GM12878 (cell line): ENCODE results near the gene EPHB1. TPM values are rescaled to one million over a fixed set of nuclear protein-coding genes. Genes with fewer than 3 reads are reported as not detected.

Experiments used
- ATAC-seq: fragments of 200-7000 bp; cut with Tn5 transposase; 3 replicates; pipeline ENCODE4 v1.9.1; 2020; ENCODE audit warnings: mild to moderate bottlenecking, moderate library complexity
- BruUV-seq: library from RNA; stranded (reverse); fragments of 400-500 nt; replicated peaks from 2 replicates; lab custom pipeline; 2021; lab: Mats Ljungman, UMichigan
- CTCF ChIA-PET: fragments of 300-600 bp; sonication (Branson Sonifier 250); formaldehyde crosslinking; extraction: SDS; loops from one replicate; lab custom pipeline; 2021; ENCODE audit warnings: inconsistent platforms; lab: Yijun Ruan, JAX
- POLR2A ChIA-PET: fragments of 350-600 bp; formaldehyde crosslinking; extraction: SDS; loops from one replicate; lab custom pipeline; 2021; ENCODE audit warnings: inconsistent platforms; lab: Charles Lee
- RAD21 ChIA-PET: fragments of 300-600 bp; sonication (Branson Sonifier 250); formaldehyde crosslinking; loops from one replicate; lab custom pipeline; 2023; ENCODE audit warnings: antibody characterized with exemption; ENCODE audit not compliant: unreplicated experiment; lab: Charles Lee
- SMC1A ChIA-PET: fragments of 300-600 bp; sonication (Branson Sonifier 250); formaldehyde crosslinking; loops from one replicate; lab custom pipeline; 2023; ENCODE audit not compliant: unreplicated experiment, uncharacterized antibody; lab: Charles Lee
- DNase-seq: peaks from one replicate; pipeline ENCODE4 v3.0.0-alpha.2; 2011; ENCODE audit warnings: low read depth, low spot score
- FAIRE-seq: peaks from 3 replicates; lab custom pipeline; 2011; peaks lifted over from hg19 to GRCh38; lab: Jason Lieb, UNC
- H2AFZ ChIP-seq: 2 replicates; pipeline ENCODE4 v1.6.0; 2011; ENCODE audit warnings: low read depth, low read length, control low read depth; ENCODE audit not compliant: control insufficient read depth
- H3K27ac ChIP-seq: 2 replicates; pipeline ENCODE4 v1.5.1; 2011; ENCODE audit warnings: control low read depth; ENCODE audit not compliant: control insufficient read depth, insufficient read depth
- H3K27me3 ChIP-seq, 2 experiments: replicated peaks in 1 of 2; 2 replicates each; pipeline versions ENCODE4 v1.6.0 to v1.6.1; 2011; ENCODE audit warnings: low read length in 1 of 2; ENCODE audit not compliant: control insufficient read depth in 2 of 2, insufficient read depth in 2 of 2
- H3K36me3 ChIP-seq, 2 experiments: 2 replicates each; pipeline ENCODE4 v1.5.1; 2011; ENCODE audit warnings: low read length in 1 of 2; ENCODE audit not compliant: control insufficient read depth in 2 of 2, insufficient read depth in 2 of 2
- H3K4me1 ChIP-seq: 2 replicates; pipeline ENCODE4 v1.6.1; 2011; ENCODE audit warnings: mild to moderate bottlenecking, low read length, moderate library complexity, mixed read lengths; ENCODE audit not compliant: control insufficient read depth, insufficient read depth
- H3K4me2 ChIP-seq: 2 replicates; pipeline ENCODE4 v1.6.0; 2011; ENCODE audit warnings: control low read depth; ENCODE audit not compliant: control insufficient read depth, insufficient read depth
- H3K4me3 ChIP-seq: fragments of 200-600 bp; sonication (generic); 2 replicates; pipeline ENCODE4 v1.5.1; 2016
- H3K79me2 ChIP-seq: 2 replicates; pipeline ENCODE4 v1.6.0; 2011; ENCODE audit warnings: low read length; ENCODE audit not compliant: control insufficient read depth, insufficient read depth
- H3K9ac ChIP-seq: 2 replicates; pipeline ENCODE4 v1.8.0; 2011; ENCODE audit warnings: low read length, control low read depth, mixed read lengths; ENCODE audit not compliant: control insufficient read depth, insufficient read depth
- H3K9me3 ChIP-seq: replicated peaks from 3 replicates; pipeline ENCODE4 v1.5.1; 2011; ENCODE audit warnings: mild to moderate bottlenecking, low read length; ENCODE audit not compliant: control insufficient read depth, insufficient read depth
- H4K20me1 ChIP-seq: 2 replicates; pipeline ENCODE4 v1.6.0; 2011; ENCODE audit not compliant: control insufficient read depth, insufficient read depth
- ATF7 ChIP-seq: fragments of 450-650 bp; IDR thresholded peaks from 2 replicates; pipeline ENCODE4 v1.6.1; 2016; ENCODE audit warnings: low read depth, mild to moderate bottlenecking
- CHD2 ChIP-seq: IDR thresholded peaks from 2 replicates; pipeline ENCODE4 v1.6.1; 2011; ENCODE audit warnings: low read depth, low read length, improper control_type of control experiment, borderline replicate concordance
- CHD4 ChIP-seq: fragments of 200-600 bp; sonication (generic); IDR thresholded peaks from 2 replicates; pipeline ENCODE4 v1.6.1; 2016; ENCODE audit warnings: mild to moderate bottlenecking
- EGR1 ChIP-seq, 2 experiments: IDR thresholded peaks; 1 replicate in 1 of 2; 2 replicates in 1 of 2; pipeline ENCODE4 v1.6.1; 2011 to 2012; ENCODE audit warnings: low read depth in 2 of 2, low read length in 2 of 2, borderline replicate concordance in 1 of 2, mild to moderate bottlenecking in 1 of 2, moderate library complexity in 1 of 2
- HCFC1 ChIP-seq: fragments of 150-350 bp; IDR thresholded peaks from 2 replicates; pipeline ENCODE4 v1.6.1; 2014; ENCODE audit warnings: low read length
- IKZF1 ChIP-seq: fragments of 450-650 bp; conservative IDR thresholded peaks from 2 replicates; pipeline ENCODE4 v1.6.1; 2017; ENCODE audit warnings: antibody characterized with exemption, mild to moderate bottlenecking
- NBN ChIP-seq: fragments of 450-650 bp; IDR thresholded peaks from 2 replicates; pipeline ENCODE4 v1.6.1; 2016
- NRF1 ChIP-seq: conservative IDR thresholded peaks from 2 replicates; pipeline ENCODE4 v1.6.1; 2011; ENCODE audit warnings: mild to moderate bottlenecking, low read depth, low read length, improper control_type of control experiment
- PAX8 ChIP-seq: fragments of 450-650 bp; IDR thresholded peaks from 2 replicates; pipeline ENCODE4 v1.6.1; 2017; ENCODE audit warnings: mild to moderate bottlenecking, moderate library complexity
- POLR2A ChIP-seq: IDR thresholded peaks from 2 replicates; pipeline ENCODE4 v1.6.1; 2011; ENCODE audit warnings: low read depth, mild to moderate bottlenecking, low read length
- POU2F2 ChIP-seq: IDR thresholded peaks from 3 replicates; pipeline ENCODE4 v1.6.1; 2011; ENCODE audit warnings: low read depth, mild to moderate bottlenecking, low read length, borderline replicate concordance
- SMARCA5 ChIP-seq: fragments of 450-650 bp; IDR thresholded peaks from 2 replicates; pipeline ENCODE4 v1.6.1; 2017; ENCODE audit warnings: mild to moderate bottlenecking
- ZNF622 ChIP-seq: fragments of 450-650 bp; IDR thresholded peaks from 2 replicates; pipeline ENCODE4 v1.6.1; 2017; ENCODE audit warnings: mild to moderate bottlenecking, inconsistent platforms
- ZSCAN29 ChIP-seq: fragments of 450-650 bp; IDR thresholded peaks from 2 replicates; pipeline ENCODE4 v1.6.1; 2017; ENCODE audit warnings: mild to moderate bottlenecking, moderate library complexity
- in situ Hi-C: fragments of 300-500 bp; cut with MboI; formaldehyde crosslinking; loops from 9 replicates; pipeline ENCODE4 v1.14.3; 2018; ENCODE audit warnings: mixed read lengths
- intact Hi-C: fragments of 100-400 bp; cut with micrococcal nuclease; formaldehyde crosslinking; loops from one replicate; pipeline ENCODE4 v1.14.2; 2022; ENCODE audit not compliant: unreplicated experiment
- polyA plus RNA-seq, 11 experiments: library from polyadenylated mRNA; depleted of rRNA in 4 of 11; unstranded in 6 of 11; stranded (reverse) in 5 of 11; fragments of >200 nt; fragmentation: Nextera tagmentation in 4 of 11; fragmentation: Illumina TruSeq in 1 of 11; extraction: Ambion mirVana in 4 of 11; extraction: Trizol in 1 of 11; gene quantifications; 1 replicate in 1 of 11; 2 replicates in 10 of 11; pipeline versions ENCODE4 v1.2.1 to v1.2.3, GENCODE V29; 2011 to 2016; ENCODE audit warnings: inconsistent platforms in 2 of 11, missing spikeins in 2 of 11, low read depth in 1 of 11
- total RNA-seq, 4 experiments: library from RNA; depleted of rRNA in 3 of 4; stranded (reverse); fragments of >200 nt in 3 of 4; fragmentation: Illumina TruSeq in 1 of 4; extraction: Trizol in 1 of 4; gene quantifications; 2 replicates each; pipeline versions ENCODE4 v1.2.1 to v1.2.3, GENCODE V29; 2013 to 2021
- TF ChIP-seq, protein P1 (sequence below): fragments of 450-650 bp; IDR thresholded peaks from 2 replicates; pipeline ENCODE4 v1.6.1; 2017; ENCODE audit warnings: mild to moderate bottlenecking, moderate library complexity
- TF ChIP-seq, protein P2 (sequence below): fragments of 450-650 bp; IDR thresholded peaks from 2 replicates; pipeline ENCODE4 v1.6.1; 2017; ENCODE audit warnings: borderline replicate concordance
- TF ChIP-seq, protein P3 (sequence below): fragments of 450-650 bp; IDR thresholded peaks from 2 replicates; pipeline ENCODE4 v1.6.1; 2017; ENCODE audit warnings: antibody characterized with exemption, mild to moderate bottlenecking, moderate library complexity

Gene EPHB1
- total and polyA plus RNA-seq, 10 of the 15 experiments (the other 5 are each of a cell fraction or from before 2014, with no cell fraction given), result 0.33 to 23.8 (median 1.2) TPM

DNA sequence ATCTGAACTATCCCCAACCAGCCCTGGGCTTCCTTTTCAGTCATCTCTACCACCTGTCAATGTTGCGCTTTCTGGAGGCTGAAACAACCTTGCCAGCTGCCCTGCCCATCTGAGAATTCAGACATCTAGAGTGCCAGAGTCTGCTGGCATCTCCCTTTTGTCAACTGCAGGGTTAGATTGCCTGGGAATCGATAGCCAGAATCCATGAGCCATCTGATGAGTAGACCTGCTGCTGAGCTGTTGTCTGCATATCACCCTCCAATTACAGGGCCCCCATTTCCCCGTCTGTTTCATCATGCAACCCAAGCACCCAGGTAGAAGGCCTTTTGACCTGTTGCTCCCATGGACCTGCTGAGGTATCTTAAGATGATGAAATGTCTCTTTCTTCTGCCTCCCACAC, 280.1 kb downstream of the EPHB1 start (continued):
- TF ChIP-seq, protein P1, sequence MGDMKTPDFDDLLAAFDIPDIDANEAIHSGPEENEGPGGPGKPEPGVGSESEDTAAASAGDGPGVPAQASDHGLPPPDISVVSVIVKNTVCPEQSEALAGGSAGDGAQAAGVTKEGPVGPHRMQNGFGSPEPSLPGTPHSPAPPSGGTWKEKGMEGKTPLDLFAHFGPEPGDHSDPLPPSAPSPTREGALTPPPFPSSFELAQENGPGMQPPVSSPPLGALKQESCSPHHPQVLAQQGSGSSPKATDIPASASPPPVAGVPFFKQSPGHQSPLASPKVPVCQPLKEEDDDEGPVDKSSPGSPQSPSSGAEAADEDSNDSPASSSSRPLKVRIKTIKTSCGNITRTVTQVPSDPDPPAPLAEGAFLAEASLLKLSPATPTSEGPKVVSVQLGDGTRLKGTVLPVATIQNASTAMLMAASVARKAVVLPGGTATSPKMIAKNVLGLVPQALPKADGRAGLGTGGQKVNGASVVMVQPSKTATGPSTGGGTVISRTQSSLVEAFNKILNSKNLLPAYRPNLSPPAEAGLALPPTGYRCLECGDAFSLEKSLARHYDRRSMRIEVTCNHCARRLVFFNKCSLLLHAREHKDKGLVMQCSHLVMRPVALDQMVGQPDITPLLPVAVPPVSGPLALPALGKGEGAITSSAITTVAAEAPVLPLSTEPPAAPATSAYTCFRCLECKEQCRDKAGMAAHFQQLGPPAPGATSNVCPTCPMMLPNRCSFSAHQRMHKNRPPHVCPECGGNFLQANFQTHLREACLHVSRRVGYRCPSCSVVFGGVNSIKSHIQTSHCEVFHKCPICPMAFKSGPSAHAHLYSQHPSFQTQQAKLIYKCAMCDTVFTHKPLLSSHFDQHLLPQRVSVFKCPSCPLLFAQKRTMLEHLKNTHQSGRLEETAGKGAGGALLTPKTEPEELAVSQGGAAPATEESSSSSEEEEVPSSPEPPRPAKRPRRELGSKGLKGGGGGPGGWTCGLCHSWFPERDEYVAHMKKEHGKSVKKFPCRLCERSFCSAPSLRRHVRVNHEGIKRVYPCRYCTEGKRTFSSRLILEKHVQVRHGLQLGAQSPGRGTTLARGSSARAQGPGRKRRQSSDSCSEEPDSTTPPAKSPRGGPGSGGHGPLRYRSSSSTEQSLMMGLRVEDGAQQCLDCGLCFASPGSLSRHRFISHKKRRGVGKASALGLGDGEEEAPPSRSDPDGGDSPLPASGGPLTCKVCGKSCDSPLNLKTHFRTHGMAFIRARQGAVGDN, result no peak
- TF ChIP-seq ZNF622 (no peak), NRF1 (no peak), PAX8 (no peak), CHD2 (no peak)
- TF ChIP-seq, all 136 proteins: peak for 0

DNA sequence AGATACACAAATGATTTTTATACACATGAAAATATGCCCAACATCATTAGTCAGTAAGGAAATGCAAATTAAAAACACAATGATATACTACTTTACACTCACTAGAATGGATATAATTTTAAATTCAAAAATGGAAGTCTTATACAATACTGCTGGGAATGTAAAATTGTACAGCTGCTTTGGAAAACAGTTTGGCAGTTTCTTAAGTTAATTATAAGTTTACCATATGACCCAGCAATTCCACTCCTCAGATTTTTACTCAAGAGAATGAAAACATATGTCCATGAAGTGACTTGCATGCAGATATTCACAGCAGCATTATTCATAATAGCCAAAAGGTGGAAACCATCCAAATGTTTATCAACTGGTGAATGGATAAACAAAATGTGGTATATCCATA, 281.3 kb downstream of the EPHB1 start:
- Histone ChIP-seq H3K9ac (no peak overlapping the region), H3K4me1 (no peaks in the 10 kb centered on the region; the same call in 1 of the 2 replicates), H3K36me3 (no peaks in the 10 kb centered on the region; a peak in 1 of 4 replicates), H3K27ac (no peak overlapping the region), H2AFZ (no peak overlapping the region), H3K27me3 (no peaks in the 10 kb centered on the region), H4K20me1 (no peaks in the 10 kb centered on the region), H3K79me2 (no peaks in the 10 kb centered on the region), H3K9me3 (no peaks in the 10 kb centered on the region), H3K4me3 (no peak overlapping the region), H3K4me2 (no peak overlapping the region)
- FAIRE-seq (no peak), ATAC-seq (no peak), DNase-seq (no peak)
- in situ Hi-C loops (no loop called here), intact Hi-C loops (no loop called here)
- TF ChIP-seq HCFC1 (no peak), SMARCA5 (no peak), NBN (no peak), ATF7 (no peak), EGR1 (IDR thresholded peaks at IDR 0.05; ENCODE audit: borderline replicate concordance in 1 of 2, low read depth in 2 of 2, low read length in 2 of 2) (no peak), ZSCAN29 (no peak), CHD4 (no peak), POU2F2 (no peak), POLR2A (no peak), IKZF1 (no peak)
- TF ChIP-seq, protein P2, sequence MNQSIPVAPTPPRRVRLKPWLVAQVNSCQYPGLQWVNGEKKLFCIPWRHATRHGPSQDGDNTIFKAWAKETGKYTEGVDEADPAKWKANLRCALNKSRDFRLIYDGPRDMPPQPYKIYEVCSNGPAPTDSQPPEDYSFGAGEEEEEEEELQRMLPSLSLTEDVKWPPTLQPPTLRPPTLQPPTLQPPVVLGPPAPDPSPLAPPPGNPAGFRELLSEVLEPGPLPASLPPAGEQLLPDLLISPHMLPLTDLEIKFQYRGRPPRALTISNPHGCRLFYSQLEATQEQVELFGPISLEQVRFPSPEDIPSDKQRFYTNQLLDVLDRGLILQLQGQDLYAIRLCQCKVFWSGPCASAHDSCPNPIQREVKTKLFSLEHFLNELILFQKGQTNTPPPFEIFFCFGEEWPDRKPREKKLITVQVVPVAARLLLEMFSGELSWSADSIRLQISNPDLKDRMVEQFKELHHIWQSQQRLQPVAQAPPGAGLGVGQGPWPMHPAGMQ, result no peak
- TF ChIP-seq, protein P3, sequence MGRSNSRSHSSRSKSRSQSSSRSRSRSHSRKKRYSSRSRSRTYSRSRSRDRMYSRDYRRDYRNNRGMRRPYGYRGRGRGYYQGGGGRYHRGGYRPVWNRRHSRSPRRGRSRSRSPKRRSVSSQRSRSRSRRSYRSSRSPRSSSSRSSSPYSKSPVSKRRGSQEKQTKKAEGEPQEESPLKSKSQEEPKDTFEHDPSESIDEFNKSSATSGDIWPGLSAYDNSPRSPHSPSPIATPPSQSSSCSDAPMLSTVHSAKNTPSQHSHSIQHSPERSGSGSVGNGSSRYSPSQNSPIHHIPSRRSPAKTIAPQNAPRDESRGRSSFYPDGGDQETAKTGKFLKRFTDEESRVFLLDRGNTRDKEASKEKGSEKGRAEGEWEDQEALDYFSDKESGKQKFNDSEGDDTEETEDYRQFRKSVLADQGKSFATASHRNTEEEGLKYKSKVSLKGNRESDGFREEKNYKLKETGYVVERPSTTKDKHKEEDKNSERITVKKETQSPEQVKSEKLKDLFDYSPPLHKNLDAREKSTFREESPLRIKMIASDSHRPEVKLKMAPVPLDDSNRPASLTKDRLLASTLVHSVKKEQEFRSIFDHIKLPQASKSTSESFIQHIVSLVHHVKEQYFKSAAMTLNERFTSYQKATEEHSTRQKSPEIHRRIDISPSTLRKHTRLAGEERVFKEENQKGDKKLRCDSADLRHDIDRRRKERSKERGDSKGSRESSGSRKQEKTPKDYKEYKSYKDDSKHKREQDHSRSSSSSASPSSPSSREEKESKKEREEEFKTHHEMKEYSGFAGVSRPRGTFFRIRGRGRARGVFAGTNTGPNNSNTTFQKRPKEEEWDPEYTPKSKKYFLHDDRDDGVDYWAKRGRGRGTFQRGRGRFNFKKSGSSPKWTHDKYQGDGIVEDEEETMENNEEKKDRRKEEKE, result no peak
- POLR2A ChIA-PET, result no interaction called here
- SMC1A ChIA-PET, result no interaction called here
- RAD21 ChIA-PET, result no interaction called here
- BruUV-seq, result no TSS peak
- CTCF ChIA-PET, result no interaction called here
